DMS153 (cell line): ENCODE data around the gene KSR1.
A peak's percentile ranks its signal among the peaks of the same experiment; 100 is the strongest.

Experiments
- DNase-seq: peaks from one replicate; lab custom pipeline; 2025; lab: John Stamatoyannopoulos, UW

Gene KSR1

GRCh38 chr17:27535178-27535928 lies 79.1 kb downstream of the KSR1 start:
- DNase-seq: no peak

GRCh38 chr17:27535975-27536374 lies 79.7 kb downstream of the KSR1 start:
- no peak for DNase-seq

GRCh38 chr17:27536781-27537180 lies 80.5 kb downstream of the KSR1 start:
- DNase-seq: no peak

GRCh38 chr17:27538156-27538955 lies 82.1 kb downstream of the KSR1 start:
- DNase-seq: no peak

GRCh38 chr17:27539152-27539551 lies 82.9 kb downstream of the KSR1 start:
- no peak for DNase-seq

GRCh38 chr17:27539794-27540317 lies 83.6 kb downstream of the KSR1 start:
- DNase-seq: no peak

GRCh38 chr17:27540318-27541101 lies 84.3 kb downstream of the KSR1 start:
- no peak for DNase-seq

GRCh38 chr17:27541301-27542023 lies 85.2 kb downstream of the KSR1 start:
- no peak for DNase-seq

GRCh38 chr17:27542841-27543463 lies 86.7 kb downstream of the KSR1 start:
- no peak for DNase-seq

GRCh38 chr17:27543464-27543856 lies 87.2 kb downstream of the KSR1 start:
- DNase-seq: no peak

- no peak for DNase-seq
These were observed 87.7 kb downstream of the KSR1 start for GRCh38 chr17:27543958-27544349.

GRCh38 chr17:27544350-27545131 lies 88.3 kb downstream of the KSR1 start:
- no peak for DNase-seq

- DNase-seq: peak; percentile 63
These were observed 89.4 kb downstream of the KSR1 start for GRCh38 chr17:27545562-27546229.

GRCh38 chr17:27546624-27547300 lies 90.5 kb downstream of the KSR1 start:
- DNase-seq: no peak

- DNase-seq: no peak
These were observed 91.0 kb downstream of the KSR1 start for GRCh38 chr17:27547301-27547683.

GRCh38 chr17:27548369-27548768 lies 92.1 kb downstream of the KSR1 start:
- no peak for DNase-seq

- DNase-seq: no peak
These were observed 93.1 kb downstream of the KSR1 start for GRCh38 chr17:27549251-27549893.

- no peak for DNase-seq
These were observed 94.2 kb downstream of the KSR1 start for GRCh38 chr17:27550291-27550930.
